Lower leg skin (tissue), 3 donors: Measurements from ENCODE around the gene LCA5.

Experiments
- POLR2A ChIP-seq, 2 donors: fragments of 450-650 bp; IDR thresholded peaks; one replicate each; pipeline ENCODE4 v1.6.1; 2016 to 2017; ENCODE audit warnings: antibody characterized with exemption in 2 of 2, mild to moderate bottlenecking in 1 of 2, moderate library complexity in 1 of 2
- TF ChIP-seq, protein P1 (sequence below), 3 donors: fragments of 450-650 bp; IDR thresholded peaks; one replicate each; pipeline ENCODE4 v1.5.1; 2016; ENCODE audit warnings: antibody characterized with exemption in 3 of 3, mild to moderate bottlenecking in 3 of 3, moderate library complexity in 2 of 3

DNA sequence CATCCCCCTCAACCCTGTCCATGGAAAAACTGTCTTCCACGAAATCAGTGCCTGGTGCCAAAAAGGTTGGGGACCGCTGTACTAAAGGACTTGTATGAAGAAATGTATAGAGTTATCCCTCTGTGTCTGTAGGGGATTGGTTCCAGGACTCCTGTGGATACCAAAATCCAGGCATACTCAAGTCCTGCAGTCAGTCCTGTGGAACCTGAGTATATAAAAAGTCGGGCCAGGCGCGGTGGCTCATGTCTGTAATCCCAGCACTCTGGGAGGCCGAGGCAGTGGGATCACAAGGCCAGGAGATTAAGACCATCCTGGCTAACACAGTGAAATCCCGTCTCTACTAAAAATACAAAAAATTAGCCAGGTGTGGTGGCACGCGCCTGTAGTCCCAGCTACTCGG, 42.0 kb downstream of the LCA5 start:
- TF ChIP-seq, protein P1, sequence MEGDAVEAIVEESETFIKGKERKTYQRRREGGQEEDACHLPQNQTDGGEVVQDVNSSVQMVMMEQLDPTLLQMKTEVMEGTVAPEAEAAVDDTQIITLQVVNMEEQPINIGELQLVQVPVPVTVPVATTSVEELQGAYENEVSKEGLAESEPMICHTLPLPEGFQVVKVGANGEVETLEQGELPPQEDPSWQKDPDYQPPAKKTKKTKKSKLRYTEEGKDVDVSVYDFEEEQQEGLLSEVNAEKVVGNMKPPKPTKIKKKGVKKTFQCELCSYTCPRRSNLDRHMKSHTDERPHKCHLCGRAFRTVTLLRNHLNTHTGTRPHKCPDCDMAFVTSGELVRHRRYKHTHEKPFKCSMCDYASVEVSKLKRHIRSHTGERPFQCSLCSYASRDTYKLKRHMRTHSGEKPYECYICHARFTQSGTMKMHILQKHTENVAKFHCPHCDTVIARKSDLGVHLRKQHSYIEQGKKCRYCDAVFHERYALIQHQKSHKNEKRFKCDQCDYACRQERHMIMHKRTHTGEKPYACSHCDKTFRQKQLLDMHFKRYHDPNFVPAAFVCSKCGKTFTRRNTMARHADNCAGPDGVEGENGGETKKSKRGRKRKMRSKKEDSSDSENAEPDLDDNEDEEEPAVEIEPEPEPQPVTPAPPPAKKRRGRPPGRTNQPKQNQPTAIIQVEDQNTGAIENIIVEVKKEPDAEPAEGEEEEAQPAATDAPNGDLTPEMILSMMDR (IDR thresholded peaks at IDR 0.05), result no peak
- TF ChIP-seq POLR2A (IDR thresholded peaks at IDR 0.05), result no peak
